ENCODE measurements around the gene ELMOD3.

DNA sequence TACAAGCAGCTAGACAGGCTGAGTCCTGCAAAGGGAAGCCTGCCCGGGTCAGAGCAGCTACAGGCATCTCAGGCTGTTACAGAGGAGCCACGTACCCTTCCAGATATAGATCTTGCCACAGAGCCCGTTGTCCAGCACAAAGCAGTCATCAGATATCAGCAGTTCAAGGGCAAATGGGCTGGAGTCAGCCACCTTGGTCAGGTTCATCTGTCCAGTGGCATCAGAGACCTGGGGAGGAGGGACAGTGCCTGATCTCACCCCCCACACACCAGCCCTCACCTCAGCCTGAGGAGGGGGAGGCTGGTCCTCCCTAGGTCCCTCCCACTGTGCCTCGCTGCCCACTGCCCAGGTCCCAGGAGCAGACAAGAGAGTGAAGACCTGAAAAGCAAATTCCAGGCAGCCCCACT, 43.4 kb downstream of the ELMOD3 start:
- TF ChIP-seq, protein P1, sequence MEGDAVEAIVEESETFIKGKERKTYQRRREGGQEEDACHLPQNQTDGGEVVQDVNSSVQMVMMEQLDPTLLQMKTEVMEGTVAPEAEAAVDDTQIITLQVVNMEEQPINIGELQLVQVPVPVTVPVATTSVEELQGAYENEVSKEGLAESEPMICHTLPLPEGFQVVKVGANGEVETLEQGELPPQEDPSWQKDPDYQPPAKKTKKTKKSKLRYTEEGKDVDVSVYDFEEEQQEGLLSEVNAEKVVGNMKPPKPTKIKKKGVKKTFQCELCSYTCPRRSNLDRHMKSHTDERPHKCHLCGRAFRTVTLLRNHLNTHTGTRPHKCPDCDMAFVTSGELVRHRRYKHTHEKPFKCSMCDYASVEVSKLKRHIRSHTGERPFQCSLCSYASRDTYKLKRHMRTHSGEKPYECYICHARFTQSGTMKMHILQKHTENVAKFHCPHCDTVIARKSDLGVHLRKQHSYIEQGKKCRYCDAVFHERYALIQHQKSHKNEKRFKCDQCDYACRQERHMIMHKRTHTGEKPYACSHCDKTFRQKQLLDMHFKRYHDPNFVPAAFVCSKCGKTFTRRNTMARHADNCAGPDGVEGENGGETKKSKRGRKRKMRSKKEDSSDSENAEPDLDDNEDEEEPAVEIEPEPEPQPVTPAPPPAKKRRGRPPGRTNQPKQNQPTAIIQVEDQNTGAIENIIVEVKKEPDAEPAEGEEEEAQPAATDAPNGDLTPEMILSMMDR (IDR thresholded peaks at IDR 0.05): no peak
- TF ChIP-seq EZH2 (IDR thresholded peaks at IDR 0.05): no peak
